WERI-Rb-1 (cell line): ENCODE measurements around the gene ARGLU1.

Experiments
- DNase-seq: peaks from one replicate; pipeline ENCODE4 v3.0.0-alpha.2; 2020
- H3K27ac ChIP-seq: fragments of 250-450 bp; sonication (Bioruptor Pico); 2 replicates; pipeline ENCODE4 v1.5.1; 2020; ENCODE audit warnings: mild to moderate bottlenecking, moderate library complexity
- H3K27me3 ChIP-seq: fragments of 250-450 bp; sonication (Bioruptor Pico); 2 replicates; pipeline ENCODE4 v1.5.1; 2021; ENCODE audit warnings: mild to moderate bottlenecking, low read depth, moderate library complexity; ENCODE audit not compliant: insufficient read depth, severe bottlenecking
- H3K36me3 ChIP-seq: fragments of 250-450 bp; sonication (Bioruptor Pico); 2 replicates; pipeline ENCODE4 v1.5.1; 2020; ENCODE audit warnings: mild to moderate bottlenecking, moderate library complexity
- H3K4me3 ChIP-seq: 2 replicates; pipeline ENCODE4 v1.5.1; 2011; ENCODE audit warnings: low read depth, mild to moderate bottlenecking, control low read depth, low read length
- H3K9me3 ChIP-seq: fragments of 250-450 bp; sonication (Bioruptor Pico); 2 replicates; pipeline ENCODE4 v1.5.1; 2021; ENCODE audit warnings: mild to moderate bottlenecking, moderate library complexity; ENCODE audit not compliant: severe bottlenecking
- TF ChIP-seq, protein P1 (sequence below): IDR thresholded peaks from 2 replicates; pipeline ENCODE4 v1.5.1; 2011; ENCODE audit warnings: low read depth, mild to moderate bottlenecking, control low read depth, inconsistent platforms, low read length

ARGLU1 gene

DNA sequence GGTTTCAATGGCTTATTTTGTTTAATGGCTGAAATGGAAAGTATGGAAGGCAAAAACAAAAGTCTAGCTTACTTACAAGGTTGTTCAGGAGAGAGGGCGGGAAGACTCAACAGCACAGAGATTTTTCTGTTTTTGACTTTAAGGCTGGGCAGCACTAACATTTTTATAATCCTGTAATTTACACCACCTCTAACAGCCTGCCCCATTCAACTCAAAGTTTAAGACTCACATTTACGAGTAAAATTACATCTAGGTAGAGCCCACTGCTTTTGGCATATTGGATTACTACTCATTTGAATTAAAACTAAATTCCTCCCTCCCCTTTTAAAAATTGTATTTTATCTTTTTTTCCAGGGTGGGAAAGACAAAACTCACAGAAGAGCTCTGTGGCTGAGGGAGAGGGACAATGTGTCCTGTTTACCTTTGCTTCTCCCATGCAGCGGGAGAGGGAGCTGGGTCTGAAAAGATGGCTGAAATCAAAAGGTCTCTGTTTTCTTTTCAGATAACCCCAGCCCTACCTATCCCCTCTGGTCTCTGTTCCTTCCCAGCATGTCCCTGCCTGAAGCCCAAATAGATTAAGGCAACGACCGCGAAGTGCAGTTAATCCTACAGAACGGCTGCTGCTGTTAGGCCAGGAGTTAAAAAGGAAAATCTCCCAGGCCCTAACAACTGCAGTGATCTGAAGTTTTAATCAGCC lies 39.1 kb downstream of the ARGLU1 start:
- TF ChIP-seq, protein P1, sequence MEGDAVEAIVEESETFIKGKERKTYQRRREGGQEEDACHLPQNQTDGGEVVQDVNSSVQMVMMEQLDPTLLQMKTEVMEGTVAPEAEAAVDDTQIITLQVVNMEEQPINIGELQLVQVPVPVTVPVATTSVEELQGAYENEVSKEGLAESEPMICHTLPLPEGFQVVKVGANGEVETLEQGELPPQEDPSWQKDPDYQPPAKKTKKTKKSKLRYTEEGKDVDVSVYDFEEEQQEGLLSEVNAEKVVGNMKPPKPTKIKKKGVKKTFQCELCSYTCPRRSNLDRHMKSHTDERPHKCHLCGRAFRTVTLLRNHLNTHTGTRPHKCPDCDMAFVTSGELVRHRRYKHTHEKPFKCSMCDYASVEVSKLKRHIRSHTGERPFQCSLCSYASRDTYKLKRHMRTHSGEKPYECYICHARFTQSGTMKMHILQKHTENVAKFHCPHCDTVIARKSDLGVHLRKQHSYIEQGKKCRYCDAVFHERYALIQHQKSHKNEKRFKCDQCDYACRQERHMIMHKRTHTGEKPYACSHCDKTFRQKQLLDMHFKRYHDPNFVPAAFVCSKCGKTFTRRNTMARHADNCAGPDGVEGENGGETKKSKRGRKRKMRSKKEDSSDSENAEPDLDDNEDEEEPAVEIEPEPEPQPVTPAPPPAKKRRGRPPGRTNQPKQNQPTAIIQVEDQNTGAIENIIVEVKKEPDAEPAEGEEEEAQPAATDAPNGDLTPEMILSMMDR: no peak
- no peak overlapping the region for H3K27ac ChIP-seq
- no peaks in the 10 kb centered on the region for H3K9me3 ChIP-seq
- no peaks in the 10 kb centered on the region for H3K36me3 ChIP-seq
- peaks cover 11% of the 10 kb centered on the region for H3K27me3 ChIP-seq
- peak; percentile 79 for DNase-seq
- peak overlapping the region; percentile 2; the same call in 1 of the 2 replicates for H3K4me3 ChIP-seq

DNA sequence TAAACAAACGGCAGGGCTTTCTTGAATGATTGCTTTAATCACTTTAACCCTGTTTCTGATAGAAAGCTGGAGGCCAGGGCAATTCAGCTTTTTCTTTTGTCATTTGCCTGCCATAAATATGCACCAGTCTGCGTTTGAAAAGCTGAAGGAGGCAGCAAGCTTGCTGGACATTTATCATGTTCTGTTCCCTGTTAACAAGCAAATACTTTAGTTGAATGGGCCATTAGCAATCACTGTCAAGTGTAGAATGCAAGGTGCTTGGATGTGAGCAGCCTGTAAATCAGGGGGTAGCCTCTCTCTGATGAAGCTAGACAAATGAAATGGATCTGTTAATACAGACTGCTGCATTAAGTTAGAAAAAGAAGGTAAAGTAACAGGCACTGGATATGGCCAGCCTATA lies 40.1 kb downstream of the ARGLU1 start:
- Histone ChIP-seq H3K36me3 (no peaks in the 10 kb centered on the region), H3K4me3 (no peak overlapping the region), H3K27ac (no peak overlapping the region), H3K27me3 (peaks cover 3% of the 10 kb centered on the region), H3K9me3 (no peaks in the 10 kb centered on the region)
- TF ChIP-seq, protein P1: no peak
- no peak for DNase-seq

DNA sequence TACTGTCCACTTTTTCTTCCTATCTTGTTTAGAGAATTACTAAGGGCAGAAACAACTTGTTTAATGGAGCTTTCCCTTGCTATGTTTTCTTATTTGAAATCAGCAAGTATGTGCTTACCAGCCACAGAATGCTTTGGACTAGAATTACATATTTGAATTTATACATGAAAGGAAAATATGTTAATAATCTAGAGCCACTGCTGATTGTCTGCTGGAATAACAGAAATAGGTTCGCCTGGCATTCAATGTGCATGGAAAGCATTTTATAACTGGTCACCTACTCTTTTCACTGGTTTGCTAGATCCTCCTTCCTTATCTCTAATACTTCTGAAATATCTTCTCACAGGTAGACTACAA lies 40.5 kb downstream of the ARGLU1 start:
- Histone ChIP-seq H3K27me3 (no peaks in the 10 kb centered on the region), H3K9me3 (no peaks in the 10 kb centered on the region), H3K4me3 (no peak overlapping the region), H3K27ac (no peak overlapping the region), H3K36me3 (no peaks in the 10 kb centered on the region)
- no peak for DNase-seq
- TF ChIP-seq, protein P1: no peak

DNA sequence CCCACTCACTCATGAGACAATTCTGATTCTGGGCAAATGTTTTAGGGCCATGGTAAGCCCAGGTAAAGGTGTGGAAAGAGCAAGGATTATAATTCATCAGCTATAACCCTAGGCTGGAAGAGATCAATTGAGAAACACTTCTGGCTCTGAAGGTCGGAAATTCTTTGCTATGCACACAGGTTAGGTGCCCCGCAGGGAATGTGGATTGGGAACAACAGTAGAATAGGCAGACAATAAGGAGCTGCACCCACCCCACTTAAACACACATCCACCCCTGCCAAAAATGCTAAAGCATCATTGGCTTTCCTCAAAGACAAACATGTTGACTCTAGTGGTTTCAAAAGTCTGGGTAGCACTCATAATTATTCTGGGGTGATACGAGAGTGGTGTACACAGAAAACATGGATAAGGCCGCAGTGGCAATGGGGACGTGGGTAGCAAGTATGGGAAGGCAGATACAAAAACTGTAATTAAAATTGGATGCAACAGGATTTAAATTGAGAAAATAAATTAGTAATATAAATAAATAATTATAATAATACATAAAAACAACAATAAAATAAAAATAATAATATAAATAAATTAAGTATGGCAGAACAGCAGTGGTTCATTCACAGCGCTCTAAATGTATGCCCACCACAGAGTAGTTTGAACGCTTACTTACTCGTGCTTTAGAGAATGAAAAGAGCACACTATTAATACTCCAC lies 41.0 kb downstream of the ARGLU1 start:
- TF ChIP-seq, protein P1: no peak
- no peak overlapping the region for H3K4me3 ChIP-seq

DNA sequence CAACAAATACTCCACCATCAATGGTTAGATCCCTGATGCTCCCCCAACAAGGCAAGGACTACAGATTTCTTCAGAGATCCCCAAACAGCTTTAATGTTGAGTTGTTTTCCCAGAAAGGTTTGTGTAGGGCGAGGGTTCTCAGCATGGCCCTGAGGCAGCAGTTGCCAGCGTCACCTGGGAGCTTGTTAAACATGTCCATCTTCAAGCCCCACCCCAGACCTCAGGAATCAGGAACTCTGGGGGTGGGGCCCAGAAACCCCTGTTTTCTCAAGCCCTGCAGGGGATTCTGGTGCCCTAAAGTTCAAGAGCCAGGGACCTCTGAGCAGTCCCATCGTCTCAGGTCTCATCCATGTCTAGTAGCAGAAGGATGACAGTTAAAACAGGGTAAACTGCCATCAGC lies 42.1 kb downstream of the ARGLU1 start:
- Histone ChIP-seq H3K36me3 (no peaks in the 10 kb centered on the region), H3K27ac (no peak overlapping the region), H3K9me3 (no peaks in the 10 kb centered on the region), H3K27me3 (no peaks in the 10 kb centered on the region), H3K4me3 (no peak overlapping the region)
- no peak for DNase-seq
- TF ChIP-seq, protein P1: no peak

More for the DNA sequence above, 41.0 kb downstream of the ARGLU1 start:
- no peaks in the 10 kb centered on the region for H3K9me3 ChIP-seq
- H3K27me3 ChIP-seq: no peaks in the 10 kb centered on the region
- no peak overlapping the region for H3K27ac ChIP-seq
- no peak for DNase-seq
- no peaks in the 10 kb centered on the region for H3K36me3 ChIP-seq
